Parathyroid adenoma (tissue), 2 donors: Measurements from ENCODE around the gene PTGS2.
A peak's percentile ranks its signal among the peaks of the same experiment; 100 is the strongest.

Experiments
- H2AFZ ChIP-seq: fragments of 300-600 bp; sonication (generic); one replicate; pipeline ENCODE4 v1.7.0; 2017; ENCODE audit warnings: antibody characterized with exemption, mild to moderate bottlenecking
- H3K27ac ChIP-seq: fragments of 300-600 bp; sonication (generic); one replicate; pipeline ENCODE4 v1.7.0; 2017
- H3K27me3 ChIP-seq: fragments of 300-600 bp; sonication (generic); one replicate; pipeline ENCODE4 v1.7.0; 2017; ENCODE audit warnings: low read length; ENCODE audit not compliant: control insufficient read depth, insufficient read depth
- H3K36me3 ChIP-seq: fragments of 300-600 bp; sonication (generic); one replicate; pipeline ENCODE4 v1.7.0; 2017; ENCODE audit warnings: low read length; ENCODE audit not compliant: control insufficient read depth, insufficient read depth
- H3K4me1 ChIP-seq: fragments of 300-600 bp; sonication (generic); one replicate; pipeline ENCODE4 v1.7.0; 2017; ENCODE audit warnings: control low read depth
- H3K4me2 ChIP-seq: fragments of 300-600 bp; sonication (generic); one replicate; pipeline ENCODE4 v1.7.0; 2017; ENCODE audit warnings: low read length
- H3K4me3 ChIP-seq: fragments of 300-600 bp; sonication (generic); one replicate; pipeline ENCODE4 v1.7.0; 2017; ENCODE audit warnings: low read depth, low read length
- H3K79me2 ChIP-seq: fragments of 300-600 bp; sonication (generic); one replicate; pipeline ENCODE4 v1.7.0; 2017; ENCODE audit warnings: control low read depth
- H3K9ac ChIP-seq: fragments of 300-600 bp; sonication (generic); one replicate; pipeline ENCODE4 v1.7.0; 2017; ENCODE audit warnings: mild to moderate bottlenecking
- H3K9me3 ChIP-seq: fragments of 300-600 bp; sonication (generic); one replicate; pipeline ENCODE4 v1.7.0; 2017; ENCODE audit warnings: low read length; ENCODE audit not compliant: control insufficient read depth
- TF ChIP-seq, protein P1 (sequence below): fragments of 300-600 bp; sonication (generic); IDR thresholded peaks from one replicate; pipeline ENCODE4 v1.7.0; 2017; ENCODE audit warnings: antibody characterized with exemption, mild to moderate bottlenecking
- donor health status: primary hyperparathyroidism.

PTGS2 gene

DNA sequence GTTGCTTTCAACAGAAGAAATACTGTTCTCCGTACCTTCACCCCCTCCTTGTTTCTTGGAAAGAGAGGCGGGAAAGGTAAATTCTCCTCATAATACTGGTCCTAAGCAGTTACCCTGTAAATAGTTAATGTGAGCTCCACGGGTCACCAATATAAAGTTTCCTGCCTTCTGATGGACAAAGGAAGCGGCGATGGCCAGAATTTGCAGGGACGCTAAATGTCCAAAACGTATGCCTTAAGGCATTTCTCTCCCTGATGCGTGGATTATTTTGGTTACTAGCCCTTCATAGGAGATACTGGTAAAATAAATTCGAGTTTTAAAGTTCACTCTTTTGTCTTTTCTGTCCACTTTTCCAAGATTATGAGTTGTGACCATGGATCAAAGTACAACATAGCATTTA is 898 bp upstream of the PTGS2 start:
- Histone ChIP-seq H3K27me3 (no peaks in the 10 kb centered on the region), H3K36me3 (no peaks in the 10 kb centered on the region), H3K4me3 (peak overlapping the region; percentile 89), H3K4me2 (peak overlapping the region; percentile 67), H3K9ac (peak overlapping the region; percentile 69), H3K4me1 (no peaks in the 10 kb centered on the region), H3K9me3 (no peaks in the 10 kb centered on the region), H2AFZ (peak overlapping the region; percentile 78), H3K27ac (peak overlapping the region; percentile 96), H3K79me2 (no peaks in the 10 kb centered on the region)
- TF ChIP-seq, protein P1, sequence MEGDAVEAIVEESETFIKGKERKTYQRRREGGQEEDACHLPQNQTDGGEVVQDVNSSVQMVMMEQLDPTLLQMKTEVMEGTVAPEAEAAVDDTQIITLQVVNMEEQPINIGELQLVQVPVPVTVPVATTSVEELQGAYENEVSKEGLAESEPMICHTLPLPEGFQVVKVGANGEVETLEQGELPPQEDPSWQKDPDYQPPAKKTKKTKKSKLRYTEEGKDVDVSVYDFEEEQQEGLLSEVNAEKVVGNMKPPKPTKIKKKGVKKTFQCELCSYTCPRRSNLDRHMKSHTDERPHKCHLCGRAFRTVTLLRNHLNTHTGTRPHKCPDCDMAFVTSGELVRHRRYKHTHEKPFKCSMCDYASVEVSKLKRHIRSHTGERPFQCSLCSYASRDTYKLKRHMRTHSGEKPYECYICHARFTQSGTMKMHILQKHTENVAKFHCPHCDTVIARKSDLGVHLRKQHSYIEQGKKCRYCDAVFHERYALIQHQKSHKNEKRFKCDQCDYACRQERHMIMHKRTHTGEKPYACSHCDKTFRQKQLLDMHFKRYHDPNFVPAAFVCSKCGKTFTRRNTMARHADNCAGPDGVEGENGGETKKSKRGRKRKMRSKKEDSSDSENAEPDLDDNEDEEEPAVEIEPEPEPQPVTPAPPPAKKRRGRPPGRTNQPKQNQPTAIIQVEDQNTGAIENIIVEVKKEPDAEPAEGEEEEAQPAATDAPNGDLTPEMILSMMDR: no peak

DNA sequence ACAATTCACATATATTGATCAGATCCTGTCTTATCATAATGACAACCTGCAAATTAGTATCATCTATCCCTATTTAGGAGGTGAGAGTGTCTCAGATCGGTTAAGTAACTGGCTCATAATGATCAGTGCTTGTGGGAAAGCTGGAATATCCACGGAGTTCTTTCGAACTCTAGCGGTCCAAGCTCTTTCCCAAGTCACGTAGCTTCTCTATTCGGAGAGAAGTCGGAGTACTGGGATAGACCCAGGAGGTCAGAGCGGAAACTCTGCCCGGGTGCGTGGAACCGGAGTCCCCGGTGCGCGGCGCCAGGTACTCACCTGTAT is 339 bp downstream of the PTGS2 start:
- Histone ChIP-seq H3K4me1 (no peaks in the 10 kb centered on the region), H2AFZ (peak overlapping the region; percentile 78), H3K79me2 (no peaks in the 10 kb centered on the region), H3K9ac (no peak overlapping the region), H3K36me3 (no peaks in the 10 kb centered on the region), H3K9me3 (no peaks in the 10 kb centered on the region), H3K4me3 (peak overlapping the region; percentile 89), H3K27me3 (no peaks in the 10 kb centered on the region), H3K4me2 (peak overlapping the region; percentile 67), H3K27ac (peak overlapping the region; percentile 96)
- TF ChIP-seq, protein P1: no peak

GRCh38 chr1:186678155-186678554 is 2.1 kb downstream of the PTGS2 start:
- Histone ChIP-seq H3K27me3 (no peaks in the 10 kb centered on the region), H3K4me2 (peak overlapping the region; percentile 67), H3K27ac (no peak overlapping the region), H3K36me3 (no peaks in the 10 kb centered on the region), H3K4me1 (no peaks in the 10 kb centered on the region), H3K9me3 (no peaks in the 10 kb centered on the region), H3K4me3 (peak overlapping the region; percentile 89), H3K79me2 (no peaks in the 10 kb centered on the region), H3K9ac (no peak overlapping the region), H2AFZ (no peak overlapping the region)
- TF ChIP-seq, protein P1: no peak

DNA sequence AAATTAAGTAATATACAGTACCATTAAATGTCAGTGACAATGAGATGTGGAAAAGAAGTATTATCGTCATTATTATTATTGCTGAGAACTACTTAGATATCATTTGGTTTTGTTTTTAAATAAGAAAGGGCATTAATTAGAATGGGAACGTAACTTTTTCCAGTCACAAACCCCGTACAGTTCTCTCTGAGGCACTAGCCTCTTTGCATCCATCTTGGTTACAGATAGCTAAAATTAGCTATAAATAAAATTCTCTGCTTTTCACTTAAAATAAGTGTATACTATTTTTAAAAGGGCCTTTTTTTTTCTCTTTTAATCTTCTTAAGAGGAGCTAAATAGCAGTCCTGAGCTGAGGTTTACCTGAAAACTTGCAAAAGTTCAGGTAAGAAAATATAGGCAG is 7.6 kb downstream of the PTGS2 start:
- Histone ChIP-seq H3K27me3 (no peaks in the 10 kb centered on the region), H3K4me1 (no peaks in the 10 kb centered on the region), H3K79me2 (no peaks in the 10 kb centered on the region), H2AFZ (no peak overlapping the region), H3K4me2 (no peak overlapping the region), H3K9me3 (no peaks in the 10 kb centered on the region), H3K27ac (no peak overlapping the region), H3K9ac (no peak overlapping the region), H3K36me3 (no peaks in the 10 kb centered on the region), H3K4me3 (no peak overlapping the region)
- TF ChIP-seq, protein P1: no peak

DNA sequence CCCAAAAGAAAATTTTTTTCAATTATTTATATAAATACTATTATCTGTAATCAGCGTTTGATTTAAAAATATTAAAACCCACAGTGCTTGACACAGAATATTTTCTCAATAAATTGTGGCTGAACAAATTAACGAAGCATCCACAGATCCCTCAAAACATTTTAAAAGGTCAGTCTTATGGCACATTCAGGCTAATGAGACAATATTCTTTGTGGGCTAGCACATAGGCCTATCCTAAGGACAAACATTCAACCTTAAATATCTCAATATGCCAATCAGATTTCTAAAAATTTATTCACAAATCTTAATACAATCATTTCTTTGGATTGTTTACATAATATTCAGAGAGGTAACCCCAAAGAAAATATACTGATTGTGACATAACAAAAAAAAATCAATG is 8.1 kb downstream of the PTGS2 start:
- H3K9ac ChIP-seq: no peak overlapping the region
- H3K4me3 ChIP-seq: no peak overlapping the region
- no peaks in the 10 kb centered on the region for H3K36me3 ChIP-seq
- no peak overlapping the region for H2AFZ ChIP-seq
- no peaks in the 10 kb centered on the region for H3K27me3 ChIP-seq
- H3K4me2 ChIP-seq: no peak overlapping the region
- H3K27ac ChIP-seq: no peak overlapping the region
- TF ChIP-seq, protein P1: no peak
- H3K9me3 ChIP-seq: no peaks in the 10 kb centered on the region
- H3K4me1 ChIP-seq: no peaks in the 10 kb centered on the region
- no peaks in the 10 kb centered on the region for H3K79me2 ChIP-seq
